BJ (cell line): ENCODE results near the gene ZBTB40. TPM values are rescaled to one million over a fixed set of nuclear protein-coding genes. Genes with fewer than 3 reads are reported as not detected.

Experiments used
- CTCF ChIA-PET: fragments of 350-600 bp; formaldehyde crosslinking; extraction: SDS; loops from one replicate; lab custom pipeline; 2021; ENCODE audit warnings: antibody characterized with exemption, inconsistent platforms; lab: Yijun Ruan, JAX
- POLR2A ChIA-PET: fragments of 300-600 bp; sonication (Branson Sonifier 250); formaldehyde crosslinking; extraction: SDS; loops from one replicate; lab custom pipeline; 2021; ENCODE audit warnings: antibody characterized with exemption; lab: Charles Lee
- DNase-seq: peaks from one replicate; pipeline ENCODE4 v3.0.0-alpha.2; 2011; ENCODE audit warnings: low read depth
- H3K27me3 ChIP-seq: 2 replicates; pipeline ENCODE4 v1.6.0; 2011; ENCODE audit warnings: low read length; ENCODE audit not compliant: control insufficient read depth, insufficient read depth
- H3K36me3 ChIP-seq: 2 replicates; pipeline ENCODE4 v1.5.1; 2011; ENCODE audit warnings: low read length; ENCODE audit not compliant: control insufficient read depth, insufficient read depth
- H3K4me3 ChIP-seq: 2 replicates; pipeline ENCODE4 v1.5.1; 2011; ENCODE audit warnings: low read depth, mild to moderate bottlenecking, control low read depth, low read length
- CTCF ChIP-seq: IDR thresholded peaks from 2 replicates; pipeline ENCODE4 v1.5.1; 2011; ENCODE audit warnings: low read depth, mild to moderate bottlenecking, control low read depth, inconsistent platforms, low read length, moderate library complexity; ENCODE audit not compliant: insufficient read depth
- polyA plus RNA-seq: library from polyadenylated mRNA; depleted of rRNA; stranded (reverse); fragments of >200 nt; gene quantifications from 2 replicates; pipeline ENCODE4 v1.2.3, GENCODE V29; 2011

The ZBTB40 gene
- polyA plus RNA-seq, 1 experiment = 5.0 TPM

DNA sequence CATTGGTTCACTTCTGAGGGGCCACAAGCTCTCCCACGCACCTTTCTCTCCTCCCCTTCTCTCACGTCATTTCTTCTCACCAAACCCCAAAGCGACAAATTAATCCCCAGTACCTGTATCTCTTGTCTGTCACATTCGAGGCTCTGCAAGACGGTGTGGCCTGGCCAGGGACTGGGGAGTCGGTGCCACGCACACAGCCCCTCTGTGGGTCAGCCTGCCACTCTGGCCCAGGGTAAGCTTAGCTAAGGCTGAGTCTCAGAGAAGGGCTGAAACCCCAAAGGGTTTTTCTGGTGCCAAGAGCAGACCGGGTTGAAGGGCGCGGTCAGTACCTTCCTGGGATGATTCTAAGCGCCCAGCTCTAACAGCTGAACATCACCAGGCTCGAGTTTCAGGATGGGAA lies 34.2 kb upstream of the ZBTB40 start:
- Histone ChIP-seq H3K36me3 (no peaks in the 10 kb centered on the region), H3K4me3 (no peak overlapping the region), H3K27me3 (no peaks in the 10 kb centered on the region; the same call in 1 of the 2 replicates)
- POLR2A ChIA-PET = no interaction called here
- no peak for TF ChIP-seq CTCF
- CTCF ChIA-PET = interaction anchor here (0.9 to 12.8 kb wide), 18 partner anchors 8 to 1047 kb away, joined by 3 to 237 read pairs (median 5); partner anchors contain the start of gene C1QC
- no peak for DNase-seq

GRCh38 chr1:22418312-22418711 lies 33.3 kb upstream of the ZBTB40 start:
- no peak for TF ChIP-seq CTCF
- POLR2A ChIA-PET = no interaction called here
- no peak overlapping the region for H3K4me3 ChIP-seq
- DNase-seq = no peak
- no peaks in the 10 kb centered on the region for H3K36me3 ChIP-seq
- CTCF ChIA-PET = interaction anchor here (1.1 to 12.8 kb wide), 5 partner anchors 9 to 396 kb away, joined by 3 to 237 read pairs (median 8); partner anchors contain the start of gene C1QC
- H3K27me3 ChIP-seq = no peaks in the 10 kb centered on the region; the same call in 1 of the 2 replicates

GRCh38 chr1:22418933-22419382 lies 32.7 kb upstream of the ZBTB40 start:
- ChIA-PET CTCF (interaction anchor here (1.2 to 12.8 kb wide), 3 partner anchors 28 to 232 kb away, joined by 3 to 237 read pairs (median 7); partner anchors contain the start of gene C1QC), POLR2A (no interaction called here)
- DNase-seq = no peak
- no peaks in the 10 kb centered on the region for H3K36me3 ChIP-seq
- H3K4me3 ChIP-seq = no peak overlapping the region
- no peak for TF ChIP-seq CTCF
- H3K27me3 ChIP-seq = no peaks in the 10 kb centered on the region; the same call in none of the 2 replicates

DNA sequence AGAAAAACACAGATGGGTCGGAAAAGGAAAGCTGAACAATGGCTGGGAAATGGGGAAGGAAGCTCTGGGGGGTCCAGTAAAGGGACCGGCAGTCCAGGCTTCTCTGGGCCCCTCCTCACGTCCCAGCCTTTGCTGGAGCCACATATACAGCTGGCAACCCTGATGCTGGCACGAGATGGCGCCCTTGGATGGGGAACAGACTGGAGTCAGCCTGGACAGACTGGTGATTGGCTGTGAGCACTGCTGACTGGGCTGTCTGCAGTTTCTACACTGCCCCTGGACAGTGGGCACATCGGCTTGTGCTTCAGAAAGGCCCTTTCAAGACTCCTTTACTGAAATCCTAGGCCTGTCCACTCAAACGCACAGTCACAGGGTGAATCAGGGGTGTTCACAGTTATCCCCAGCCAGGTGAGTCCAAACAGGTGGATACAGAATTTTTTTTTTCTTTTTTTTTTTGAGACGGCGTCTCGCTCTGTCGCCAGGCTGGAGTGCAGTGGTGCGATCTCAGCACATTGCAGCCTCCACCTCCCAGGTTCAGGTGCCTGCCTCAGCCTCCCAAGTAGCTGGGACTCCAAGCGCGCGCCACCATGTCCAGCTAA lies 31.1 kb upstream of the ZBTB40 start:
- no peak overlapping the region for H3K4me3 ChIP-seq
- POLR2A ChIA-PET = no interaction called here
- H3K36me3 ChIP-seq = no peaks in the 10 kb centered on the region
- DNase-seq = no peak
- peak; percentile 85 for TF ChIP-seq CTCF
- H3K27me3 ChIP-seq = peaks cover 2% of the 10 kb centered on the region
- CTCF ChIA-PET = interaction anchor here (0.6 to 12.8 kb wide), 14 partner anchors 12 to 1270 kb away, joined by 3 to 237 read pairs (median 4); partner anchors contain the start of genes C1QA and C1QC

DNA sequence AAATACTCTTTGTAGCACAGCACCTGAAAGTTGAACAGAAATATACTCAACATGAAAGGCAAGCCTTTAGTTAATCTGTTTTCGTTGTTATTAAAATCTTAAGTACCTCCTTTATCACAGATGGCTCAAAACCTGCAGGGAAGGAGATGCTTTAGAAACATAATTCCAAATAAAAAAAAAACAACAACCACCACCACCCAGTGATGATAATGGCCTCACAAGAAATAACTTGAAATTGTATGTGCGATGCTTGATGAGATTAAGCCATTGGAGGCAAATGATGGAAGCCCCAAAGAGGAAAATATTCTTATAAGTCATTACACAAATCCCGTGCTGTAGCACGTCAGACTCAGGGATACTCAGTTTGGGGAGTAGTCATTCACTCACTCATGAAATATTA lies 24.9 kb upstream of the ZBTB40 start:
- no peak for TF ChIP-seq CTCF
- no peak for DNase-seq
- H3K36me3 ChIP-seq = no peaks in the 10 kb centered on the region
- CTCF ChIA-PET = no interaction called here
- POLR2A ChIA-PET = no interaction called here
- no peak overlapping the region for H3K4me3 ChIP-seq
- H3K27me3 ChIP-seq = peaks cover 2% of the 10 kb centered on the region
